Prostate gland (tissue), 1 donor: Measurements from ENCODE around the gene BOD1L1.

Source experiments
- POLR2A ChIP-seq: fragments of 450-650 bp; IDR thresholded peaks from one replicate; pipeline ENCODE4 v1.6.1; 2016; ENCODE audit warnings: antibody characterized with exemption, mild to moderate bottlenecking
- POLR2AphosphoS5 ChIP-seq: sonication (generic); formaldehyde crosslinking; IDR thresholded peaks from one replicate; pipeline ENCODE4 v1.6.1; 2017; ENCODE audit warnings: antibody characterized with exemption

DNA sequence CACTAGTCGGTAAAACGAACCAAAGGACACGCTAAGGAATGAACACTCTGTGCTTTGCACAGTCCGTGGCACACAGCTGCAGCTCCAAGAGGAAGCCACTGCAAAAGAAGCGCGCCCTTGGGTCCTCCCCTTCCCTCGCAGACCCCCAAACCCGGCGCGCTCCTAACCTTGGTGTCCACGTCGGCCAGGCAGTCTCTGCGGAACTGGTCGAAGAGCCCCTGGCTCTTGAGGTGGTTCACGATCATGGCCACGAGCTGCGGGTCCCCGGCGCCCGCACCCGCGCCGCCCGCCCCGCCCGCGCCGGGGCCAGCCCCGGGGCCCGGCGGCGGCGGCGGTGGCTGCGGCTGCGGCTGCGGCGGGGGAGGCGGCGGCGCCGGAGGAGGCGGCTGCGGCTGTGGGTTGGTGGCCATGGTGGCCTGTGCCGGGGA lies 333 bp downstream of the BOD1L1 start:
- TF ChIP-seq POLR2AphosphoS5 (no peak), POLR2A (no peak)
